ENCODE measurements around the gene MOSPD3. TPM values are rescaled to one million over a fixed set of nuclear protein-coding genes. Genes with fewer than 3 reads are reported as not detected.

The MOSPD3 gene
- polyA plus RNA-seq, 1 donor (not counting 4 experiments of a cell fraction or from before 2014, with no cell fraction given), result 5.5 TPM

DNA sequence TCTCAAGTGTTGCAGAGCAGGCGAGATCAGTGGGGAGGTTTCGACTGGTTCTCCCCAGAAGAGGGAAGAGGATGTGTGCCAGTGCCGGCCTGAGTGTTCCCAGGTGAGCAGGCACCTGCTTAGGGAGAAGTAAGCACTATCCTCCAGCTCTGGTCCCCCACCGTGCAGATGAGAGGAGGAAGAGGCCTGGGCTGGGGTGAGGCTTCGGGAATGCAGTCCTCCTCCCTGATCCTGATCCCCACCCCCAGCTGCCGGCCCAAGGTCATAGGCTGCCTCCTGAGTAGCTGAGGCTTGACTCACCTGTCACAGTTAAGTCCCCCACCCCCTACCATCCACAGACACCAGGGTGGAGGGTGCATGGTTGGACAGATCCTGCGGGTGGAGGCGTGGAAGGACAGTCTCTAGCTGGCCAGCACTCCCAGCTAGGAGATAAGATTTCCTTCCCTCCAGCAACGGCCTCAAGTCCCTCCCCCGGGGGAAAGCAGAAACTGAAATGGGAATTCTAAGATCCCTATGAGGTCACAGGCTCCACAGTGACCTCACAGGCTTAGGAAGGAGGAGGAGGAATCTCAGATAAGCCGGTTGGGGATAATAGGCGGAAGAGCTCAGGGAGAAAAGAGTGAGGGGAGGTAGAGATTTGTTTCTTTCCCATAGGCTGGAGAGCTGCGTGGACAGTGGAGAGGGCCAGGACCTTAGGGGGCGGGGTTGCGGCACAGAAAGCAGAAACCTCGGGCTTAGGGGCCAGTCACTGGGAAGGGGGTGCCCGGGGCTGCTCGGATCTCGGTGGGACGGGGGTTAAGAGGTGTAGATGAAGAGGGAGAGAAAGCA lies 27.4 kb upstream of the MOSPD3 start:
- peak overlapping the region; percentile 66 for H2AFZ ChIP-seq (ENCODE audit: control insufficient read depth, low read length)
- DNase-seq (ENCODE audit: low read depth, low spot score) (peak; percentile 36), FAIRE-seq (no peak)
- H3K9me1 ChIP-seq (ENCODE audit: control insufficient read depth, extremely low read depth, insufficient read depth, low read length), result no peaks in the 10 kb centered on the region
- peaks cover 13% of the 10 kb centered on the region for H3K79me2 ChIP-seq (ENCODE audit: control insufficient read depth, insufficient read depth, low read length)
- peaks cover 8% of the 10 kb centered on the region for H4K20me1 ChIP-seq (ENCODE audit: control insufficient read depth, extremely low read depth, insufficient read depth, low read length)
- peak overlapping the region; percentile 88 for H3K27ac ChIP-seq (ENCODE audit: control insufficient read depth, insufficient read depth, low read length)
- H3K4me1 ChIP-seq (ENCODE audit: control insufficient read depth, extremely low read depth, insufficient read depth, low read length), result peaks cover 32% of the 10 kb centered on the region
- peaks cover 9 to 23% of the 10 kb centered on the region in 2 experiments for H3K36me3 ChIP-seq (ENCODE audit: control insufficient read depth in 2 of 2, extremely low read depth in 1 of 2, insufficient read depth in 2 of 2, low read length in 2 of 2)
- H3K9ac ChIP-seq (ENCODE audit: control insufficient read depth, extremely low read depth, insufficient read depth, low read length), result peak overlapping the region; percentile 90
- TF ChIP-seq, protein P1, sequence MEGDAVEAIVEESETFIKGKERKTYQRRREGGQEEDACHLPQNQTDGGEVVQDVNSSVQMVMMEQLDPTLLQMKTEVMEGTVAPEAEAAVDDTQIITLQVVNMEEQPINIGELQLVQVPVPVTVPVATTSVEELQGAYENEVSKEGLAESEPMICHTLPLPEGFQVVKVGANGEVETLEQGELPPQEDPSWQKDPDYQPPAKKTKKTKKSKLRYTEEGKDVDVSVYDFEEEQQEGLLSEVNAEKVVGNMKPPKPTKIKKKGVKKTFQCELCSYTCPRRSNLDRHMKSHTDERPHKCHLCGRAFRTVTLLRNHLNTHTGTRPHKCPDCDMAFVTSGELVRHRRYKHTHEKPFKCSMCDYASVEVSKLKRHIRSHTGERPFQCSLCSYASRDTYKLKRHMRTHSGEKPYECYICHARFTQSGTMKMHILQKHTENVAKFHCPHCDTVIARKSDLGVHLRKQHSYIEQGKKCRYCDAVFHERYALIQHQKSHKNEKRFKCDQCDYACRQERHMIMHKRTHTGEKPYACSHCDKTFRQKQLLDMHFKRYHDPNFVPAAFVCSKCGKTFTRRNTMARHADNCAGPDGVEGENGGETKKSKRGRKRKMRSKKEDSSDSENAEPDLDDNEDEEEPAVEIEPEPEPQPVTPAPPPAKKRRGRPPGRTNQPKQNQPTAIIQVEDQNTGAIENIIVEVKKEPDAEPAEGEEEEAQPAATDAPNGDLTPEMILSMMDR (optimal IDR thresholded peaks at IDR 0.05 in 1 of 3, IDR thresholded peaks at IDR 0.05 in 1 of 3, conservative IDR thresholded peaks at IDR 0.05 in 1 of 3; ENCODE audit: extremely low read depth in 1 of 3, insufficient read depth in 2 of 3, low read length in 3 of 3), result no peak
- TF ChIP-seq EZH2 (IDR thresholded peaks at IDR 0.05; ENCODE audit: low read length), result no peak
- H3K4me2 ChIP-seq (ENCODE audit: control insufficient read depth, extremely low read depth, insufficient read depth, low read depth, low read length), result peak overlapping the region; percentile 85
- dilution Hi-C loops (cut with MboI; ENCODE audit: extremely low pct_ligation_motif_present, low sequenced_read_pairs), result no loop called here
- no peaks in the 10 kb centered on the region for H3K9me3 ChIP-seq (ENCODE audit: control insufficient read depth, low read depth, low read length)
- peak overlapping the region; percentile 88 to 96 (median 90) for H3K4me3 ChIP-seq (ENCODE audit: control insufficient read depth in 2 of 3, extremely low read depth in 1 of 3, insufficient read depth in 2 of 3, low read depth in 1 of 3, low read length in 3 of 3)
- peaks cover 4% of the 10 kb centered on the region for H3K27me3 ChIP-seq (ENCODE audit: control insufficient read depth, extremely low read depth, insufficient read depth, low read length)

DNA sequence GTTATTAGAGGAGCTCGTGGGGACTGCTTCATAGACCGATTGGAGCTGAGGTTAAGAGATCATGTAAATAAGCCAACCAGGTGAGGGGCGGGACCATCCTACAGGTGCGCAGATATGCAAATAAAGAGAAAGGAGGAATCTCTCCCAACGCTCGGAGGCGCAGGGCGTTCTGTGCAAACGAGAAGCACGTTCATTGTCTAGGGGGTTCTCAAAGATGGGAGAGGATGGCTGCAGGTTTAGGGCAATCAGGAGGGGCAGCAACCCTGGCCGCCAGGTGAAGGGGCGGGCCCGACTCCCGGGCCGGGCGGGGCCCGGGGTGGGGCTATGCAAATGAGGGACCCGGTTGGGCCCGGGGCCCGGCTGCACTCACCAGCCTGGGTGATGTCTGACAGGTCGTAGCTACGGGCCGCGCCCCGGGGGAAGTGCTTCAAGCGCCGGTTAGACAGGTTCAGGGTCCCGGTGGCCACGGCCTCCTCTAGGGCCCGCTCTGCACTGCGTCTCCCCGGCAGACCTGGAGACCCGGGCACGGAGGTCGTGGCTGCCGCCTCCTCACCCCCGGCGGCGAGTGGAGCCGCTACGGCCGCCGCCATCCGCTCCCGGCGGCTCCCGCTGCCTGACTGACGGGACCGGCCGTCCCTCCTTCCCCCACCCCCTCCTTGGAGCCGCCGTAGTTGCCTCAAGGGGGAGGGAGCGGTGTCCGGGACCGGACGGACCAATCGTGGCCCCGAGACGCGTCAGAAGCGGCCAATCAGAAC lies 26.7 kb upstream of the MOSPD3 start, which contains the start of gene LRCH4:
TSS of gene LRCH4 (minus strand) at position 619 of the 755 bp plus-strand sequence. CDS start at position 590, 29 bp downstream.
- Histone ChIP-seq H3K36me3 (ENCODE audit: control insufficient read depth in 2 of 2, extremely low read depth in 1 of 2, insufficient read depth in 2 of 2, low read length in 2 of 2) (peaks cover 9 to 20% of the 10 kb centered on the region in 2 experiments), H3K79me2 (ENCODE audit: control insufficient read depth, insufficient read depth, low read length) (peaks cover 13% of the 10 kb centered on the region), H3K9me3 (ENCODE audit: control insufficient read depth, low read depth, low read length) (no peaks in the 10 kb centered on the region), H4K20me1 (ENCODE audit: control insufficient read depth, extremely low read depth, insufficient read depth, low read length) (peaks cover 8% of the 10 kb centered on the region), H3K4me2 (ENCODE audit: control insufficient read depth, extremely low read depth, insufficient read depth, low read depth, low read length) (peak within 1 kb of the TSS; percentile 99), H3K9me1 (ENCODE audit: control insufficient read depth, extremely low read depth, insufficient read depth, low read length) (no peaks in the 10 kb centered on the region), H3K27me3 (ENCODE audit: control insufficient read depth, extremely low read depth, insufficient read depth, low read length) (peaks cover 8% of the 10 kb centered on the region), H3K4me3 (ENCODE audit: control insufficient read depth in 2 of 3, extremely low read depth in 1 of 3, insufficient read depth in 2 of 3, low read depth in 1 of 3, low read length in 3 of 3) (peak within 1 kb of the TSS; percentile 88 to 96 (median 90)), H2AFZ (ENCODE audit: control insufficient read depth, low read length) (peak within 1 kb of the TSS; percentile 95), H3K27ac (ENCODE audit: control insufficient read depth, insufficient read depth, low read length) (peak within 1 kb of the TSS; percentile 88), H3K4me1 (ENCODE audit: control insufficient read depth, extremely low read depth, insufficient read depth, low read length) (peaks cover 32% of the 10 kb centered on the region), H3K9ac (ENCODE audit: control insufficient read depth, extremely low read depth, insufficient read depth, low read length) (peak within 1 kb of the TSS; percentile 90)
- no peak for TF ChIP-seq EZH2 (IDR thresholded peaks at IDR 0.05; ENCODE audit: low read length)
- TF ChIP-seq, protein P1 (optimal IDR thresholded peaks at IDR 0.05 in 1 of 3, IDR thresholded peaks at IDR 0.05 in 1 of 3, conservative IDR thresholded peaks at IDR 0.05 in 1 of 3; ENCODE audit: extremely low read depth in 1 of 3, insufficient read depth in 2 of 3, low read length in 3 of 3), result no peak
- dilution Hi-C loops (cut with MboI; ENCODE audit: extremely low pct_ligation_motif_present, low sequenced_read_pairs), result no loop called here
- FAIRE-seq (peak; percentile 84), DNase-seq (ENCODE audit: low read depth, low spot score) (no peak)
